NT2/D1 (cell line): ENCODE results near the gene NRXN3.

Experiments used
- SUZ12 ChIP-seq: IDR thresholded peaks from 2 replicates; pipeline ENCODE4 v1.6.1; 2011; ENCODE audit not compliant: insufficient read length, insufficient read depth; ENCODE audit errors: extremely low read depth
- ZNF274 ChIP-seq: IDR thresholded peaks from 2 replicates; pipeline ENCODE4 v1.6.1; 2011; ENCODE audit warnings: mild to moderate bottlenecking, low read depth, low read length

DNA sequence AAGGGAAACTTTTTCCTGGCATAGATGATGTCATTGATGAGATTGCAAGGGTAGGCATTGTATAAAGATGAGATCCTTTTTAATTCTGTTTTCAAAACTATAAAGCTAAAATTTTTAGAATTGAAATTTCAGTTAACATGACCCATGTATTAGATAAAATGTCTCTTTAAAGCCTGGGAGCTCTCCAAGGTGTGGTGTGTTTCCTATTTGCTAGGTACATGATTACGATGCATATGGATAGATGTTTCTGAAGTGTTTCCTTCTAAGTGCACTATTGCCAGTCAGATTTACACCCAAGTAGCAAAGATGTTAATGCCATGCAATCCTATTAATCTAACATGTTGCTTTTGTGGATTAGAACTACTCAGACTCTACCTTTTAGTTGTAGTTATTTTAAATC, 1206.4 kb downstream of the NRXN3 start:
- no peak for TF ChIP-seq ZNF274
- TF ChIP-seq SUZ12 = no peak
